Renal cortex interstitium (tissue), 11 donors: ENCODE data around the gene PDE11A. TPM values are rescaled to one million over a fixed set of nuclear protein-coding genes. Genes with fewer than 3 reads are reported as not detected.
A peak's percentile ranks its signal among the peaks of the same experiment; 100 is the strongest.
"Not testable (repeated sequence)": the region's sequence is repeated elsewhere in the genome, so short reads cannot be mapped to it uniquely, and the experiment has no call there.

Experiments used
- DNase-seq, 11 donors: peaks; one replicate each; pipeline ENCODE4 v3.0.0-alpha.2; 2013; ENCODE audit warnings: low read depth in 9 of 11, low spot score in 4 of 11; ENCODE audit errors: extremely low read depth in 1 of 11
- polyA plus RNA-seq, 3 donors: library from polyadenylated mRNA; unstranded; fragments of 120-200 nt; gene quantifications; one replicate each; pipeline ENCODE4 v1.2.1, GENCODE V29; 2013; ENCODE audit not compliant: insufficient read length in 3 of 3

Gene PDE11A
- polyA plus RNA-seq, 3 donors: 6.0 to 8.2 (median 6.7) TPM

DNA sequence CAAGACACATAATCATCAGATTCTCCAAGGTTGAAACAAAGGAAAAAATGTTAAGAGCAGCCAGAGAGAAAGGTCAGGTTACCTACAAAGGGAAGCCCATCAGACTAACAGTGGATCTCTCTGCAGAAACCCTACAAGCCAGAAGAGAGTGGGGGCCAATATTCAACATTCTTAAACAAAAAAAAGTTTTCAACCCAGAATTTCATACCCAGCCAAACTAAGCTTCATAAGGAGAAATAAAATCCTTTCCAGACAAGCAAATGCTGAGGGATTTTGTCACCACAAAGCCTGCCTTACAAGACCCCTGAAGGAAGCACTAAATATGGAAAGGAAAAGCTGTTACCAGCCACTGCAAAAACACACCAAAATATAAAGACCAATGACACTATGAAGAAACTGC is 39.0 kb downstream of the PDE11A start:
- not testable (repeated sequence) for DNase-seq

DNA sequence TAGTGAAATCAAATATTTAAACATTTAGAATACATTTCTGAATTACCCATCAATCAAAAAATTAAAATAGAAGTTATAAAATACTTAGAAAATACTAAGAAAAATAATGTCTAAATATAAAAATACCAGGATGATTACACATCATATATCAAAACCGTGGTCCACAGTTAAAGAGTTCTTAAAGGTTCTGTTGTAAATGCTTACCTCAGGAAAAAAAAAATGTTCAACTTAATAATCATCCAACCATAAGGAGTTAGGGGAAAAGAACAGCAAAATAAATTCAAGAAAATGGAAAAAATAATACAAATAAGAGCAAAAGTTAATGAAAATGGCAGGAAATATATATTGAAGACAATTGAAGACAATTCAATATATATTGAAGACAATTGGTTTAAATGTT is 43.2 kb downstream of the PDE11A start:
- DNase-seq: no peak

GRCh38 chr2:178025551-178026185 is 46.9 kb downstream of the PDE11A start:
- no peak for DNase-seq

DNA sequence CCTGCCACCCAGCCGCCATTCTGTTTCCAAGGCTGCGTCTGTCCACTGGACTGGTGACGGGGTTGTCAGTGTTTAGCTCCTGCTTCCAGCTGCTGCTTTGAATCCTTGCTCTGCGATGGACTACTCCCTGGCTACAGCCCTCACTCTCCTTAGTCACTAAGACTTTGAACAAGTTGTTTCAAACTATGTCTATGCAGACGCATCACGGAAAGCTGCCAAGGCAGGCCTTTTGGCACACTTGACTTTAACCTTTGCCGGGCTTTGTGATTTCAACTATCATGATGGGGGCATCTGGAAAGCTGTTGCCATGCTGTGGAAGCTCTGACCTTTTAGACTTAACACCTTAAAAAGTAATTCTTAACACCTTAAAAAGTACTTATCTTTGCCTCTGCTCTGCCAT is 54.4 kb downstream of the PDE11A start:
- DNase-seq: no peak

- no peak for DNase-seq
Observed at GRCh38 chr2:178016612-178017011, 56.0 kb downstream of the PDE11A start.

GRCh38 chr2:178012639-178013038 is 59.9 kb downstream of the PDE11A start:
- no peak for DNase-seq

GRCh38 chr2:178009813-178010212 is 62.8 kb downstream of the PDE11A start:
- no peak for DNase-seq

- DNase-seq: peak in 2 of 11 donors; percentile 1
Observed at GRCh38 chr2:178008636-178009289, 63.8 kb downstream of the PDE11A start.

- DNase-seq: no peak
Observed at GRCh38 chr2:178006710-178007109, 65.9 kb downstream of the PDE11A start.

- DNase-seq: no peak
Observed at GRCh38 chr2:178005756-178006155, 66.8 kb downstream of the PDE11A start.

DNA sequence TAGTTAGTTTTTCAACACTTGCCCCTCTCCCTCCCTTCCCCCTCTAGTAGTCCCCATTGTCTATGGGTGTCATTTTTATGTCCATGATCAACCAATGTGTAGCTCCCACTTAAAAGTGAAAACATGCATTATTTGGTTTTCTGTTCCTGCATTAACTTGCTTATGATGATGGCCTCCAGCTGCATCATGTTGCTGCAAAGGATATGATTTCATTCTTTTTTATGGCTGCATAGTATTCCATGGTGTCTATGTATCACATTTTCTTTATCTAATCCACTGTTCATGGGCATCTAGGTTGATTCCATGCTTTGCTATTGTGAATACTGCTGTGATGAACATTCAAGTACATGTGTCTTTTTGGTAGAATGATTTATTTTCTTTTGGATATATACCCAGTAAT is 70.5 kb downstream of the PDE11A start:
- no peak for DNase-seq

DNA sequence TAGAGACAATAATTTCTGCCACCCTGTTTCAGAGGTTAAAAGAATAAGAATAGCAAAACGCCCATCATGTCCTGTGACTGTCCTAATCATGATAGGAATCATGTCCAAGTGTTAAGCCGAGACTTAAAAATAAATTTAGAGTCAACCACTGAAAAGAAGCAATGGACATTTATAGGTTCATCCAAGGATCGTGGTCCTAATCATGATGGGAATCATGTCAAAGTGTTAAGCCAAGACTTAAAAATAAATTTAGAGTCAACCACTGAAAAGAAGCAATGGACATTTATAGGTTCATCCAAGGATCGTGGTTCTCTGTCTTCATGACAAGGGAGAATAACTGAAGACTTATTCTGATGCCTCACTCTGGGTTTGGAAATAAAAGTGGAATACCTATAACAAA is 73.6 kb downstream of the PDE11A start:
- no peak for DNase-seq

- DNase-seq: no peak
Observed at GRCh38 chr2:177998006-177998405, 74.6 kb downstream of the PDE11A start.

DNA sequence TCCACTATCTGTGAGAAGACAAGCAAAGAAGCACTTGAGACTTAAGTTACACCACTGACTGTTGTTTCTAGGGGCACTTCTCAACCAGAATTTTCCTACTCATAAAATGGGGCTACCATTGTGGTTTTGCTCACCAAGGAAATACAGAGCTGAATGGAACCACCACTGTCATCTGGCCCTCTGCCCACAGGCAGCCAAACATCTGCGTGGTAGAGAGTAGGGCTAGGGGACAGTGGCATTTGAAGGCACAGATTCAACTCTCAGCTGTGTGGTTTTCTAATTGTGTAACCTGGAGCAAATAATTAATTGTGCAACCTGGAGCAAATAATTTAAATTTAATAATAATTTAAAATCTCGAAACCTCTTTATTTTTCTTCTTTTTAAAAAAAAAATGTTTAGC is 79.6 kb downstream of the PDE11A start:
- no peak for DNase-seq

GRCh38 chr2:177989029-177989885 is 83.3 kb downstream of the PDE11A start:
- no peak for DNase-seq

GRCh38 chr2:177984749-177985148 is 87.8 kb downstream of the PDE11A start:
- DNase-seq: peak in 6 of 11 donors; percentile 3 to 38 (median 16)

- peak in 10 of 11 donors; percentile 12 to 32 (median 22) for DNase-seq
Observed at GRCh38 chr2:177983183-177983788, 89.3 kb downstream of the PDE11A start.

DNA sequence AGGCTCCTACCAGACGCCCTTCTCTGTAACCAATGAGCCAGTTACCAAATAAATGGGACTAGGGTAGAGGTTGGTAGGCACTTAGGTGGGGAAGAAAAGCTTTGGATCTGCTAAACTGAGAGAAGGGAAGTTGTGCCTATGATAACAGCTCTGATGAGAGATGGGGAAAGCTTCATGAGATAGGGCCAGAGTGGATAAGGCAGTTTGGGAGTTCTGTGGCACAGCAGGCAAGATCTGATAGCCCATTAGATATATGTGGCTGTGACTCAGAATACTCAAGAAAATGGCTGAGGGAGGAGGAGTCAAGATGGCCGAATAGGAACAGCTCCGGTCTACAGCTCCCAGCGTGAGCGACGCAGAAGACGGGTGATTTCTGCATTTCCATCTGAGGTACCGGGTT is 99.8 kb downstream of the PDE11A start:
- no peak for DNase-seq

DNA sequence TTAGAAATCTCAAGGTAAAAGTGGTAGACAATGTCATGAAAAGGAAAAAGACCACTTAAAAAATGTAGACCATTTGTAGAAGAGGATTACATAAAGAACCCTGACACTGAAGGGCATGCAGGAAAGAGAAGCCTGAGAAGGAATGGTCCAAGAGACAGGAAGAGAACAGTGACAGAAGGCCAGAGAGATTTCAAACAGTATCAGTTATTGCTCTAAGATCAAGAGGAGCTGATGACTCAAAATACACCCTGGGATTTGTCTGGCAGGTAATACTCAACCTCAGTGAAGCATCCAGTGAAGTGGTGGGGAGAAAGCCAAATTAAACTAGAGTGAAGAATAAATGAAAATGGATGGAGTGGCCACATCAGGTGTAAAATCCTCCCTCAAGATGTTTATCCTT is 100.5 kb downstream of the PDE11A start:
- no peak for DNase-seq
